ENCODE data around the gene WNT9A. TPM values are rescaled to one million over a fixed set of nuclear protein-coding genes. Genes with fewer than 3 reads are reported as not detected.

Gene WNT9A
- total and polyA plus RNA-seq, 2 donors from 2014 or later = 0.58 to 3.1 TPM

- Histone ChIP-seq H3K36me3 (ENCODE audit: control insufficient read depth in 2 of 3, insufficient read depth in 3 of 3, low read length in 3 of 3) (no peaks in the 10 kb centered on the region), H3K27me3 (ENCODE audit: control insufficient read depth, insufficient read depth, low read length) (no peaks in the 10 kb centered on the region), H3K9ac (ENCODE audit: low read length in 3 of 3) (no peak overlapping the region), H3K9me3 (ENCODE audit: control insufficient read depth in 2 of 3, insufficient read depth in 1 of 3, low read length in 3 of 3) (no peaks in the 10 kb centered on the region), H3K27ac (ENCODE audit: low read depth in 2 of 2, low read length in 2 of 2) (no peak overlapping the region), H3K4me1 (ENCODE audit: control insufficient read depth in 2 of 3, insufficient read depth in 2 of 3, low read depth in 1 of 3, low read length in 3 of 3) (peaks cover 0 to 2% (median 0%) of the 10 kb centered on the region in 3 donors), H3K4me3 (ENCODE audit: low read length in 3 of 3) (no peak overlapping the region)
- intact Hi-C loops (cut with DNase I) = no loop called here
- DNase-seq (peak in 3 of 5 donors; percentile 5 to 59 (median 42)), FAIRE-seq (no peak)
- TF ChIP-seq CTCF (IDR thresholded peaks at IDR 0.05; ENCODE audit: borderline replicate concordance, extremely low read depth, insufficient read depth) = no peak
Observed at GRCh38 chr1:227890451-227891222, 57.1 kb downstream of the WNT9A start.

GRCh38 chr1:227889863-227890405 is 57.8 kb downstream of the WNT9A start:
- Histone ChIP-seq H3K27me3 (ENCODE audit: control insufficient read depth, insufficient read depth, low read length) (no peaks in the 10 kb centered on the region), H3K9ac (ENCODE audit: low read length in 3 of 3) (no peak overlapping the region), H3K4me1 (ENCODE audit: control insufficient read depth in 2 of 3, insufficient read depth in 2 of 3, low read depth in 1 of 3, low read length in 3 of 3) (peaks cover 0 to 2% (median 0%) of the 10 kb centered on the region in 3 donors), H3K9me3 (ENCODE audit: control insufficient read depth in 2 of 3, insufficient read depth in 1 of 3, low read length in 3 of 3) (no peaks in the 10 kb centered on the region), H3K27ac (ENCODE audit: low read depth in 2 of 2, low read length in 2 of 2) (no peak overlapping the region), H3K4me3 (ENCODE audit: low read length in 3 of 3) (no peak overlapping the region), H3K36me3 (ENCODE audit: control insufficient read depth in 2 of 3, insufficient read depth in 3 of 3, low read length in 3 of 3) (no peaks in the 10 kb centered on the region)
- DNase-seq (peak in 2 of 5 donors; percentile 32 to 42), FAIRE-seq (no peak)
- intact Hi-C loops (cut with DNase I) = no loop called here
- no peak for TF ChIP-seq CTCF (IDR thresholded peaks at IDR 0.05; ENCODE audit: borderline replicate concordance, extremely low read depth, insufficient read depth)

GRCh38 chr1:227889047-227889862 is 58.5 kb downstream of the WNT9A start:
- peaks cover 0 to 2% (median 0%) of the 10 kb centered on the region in 3 donors for H3K4me1 ChIP-seq (ENCODE audit: control insufficient read depth in 2 of 3, insufficient read depth in 2 of 3, low read depth in 1 of 3, low read length in 3 of 3)
- no peaks in the 10 kb centered on the region for H3K9me3 ChIP-seq (ENCODE audit: control insufficient read depth in 2 of 3, insufficient read depth in 1 of 3, low read length in 3 of 3)
- no peak for FAIRE-seq
- H3K9ac ChIP-seq (ENCODE audit: low read length in 3 of 3) = no peak overlapping the region
- no peaks in the 10 kb centered on the region for H3K36me3 ChIP-seq (ENCODE audit: control insufficient read depth in 2 of 3, insufficient read depth in 3 of 3, low read length in 3 of 3)
- H3K27ac ChIP-seq (ENCODE audit: low read depth in 2 of 2, low read length in 2 of 2) = no peak overlapping the region
- intact Hi-C loops (cut with DNase I) = no loop called here
- H3K4me3 ChIP-seq (ENCODE audit: low read length in 3 of 3) = no peak overlapping the region
- TF ChIP-seq CTCF (IDR thresholded peaks at IDR 0.05; ENCODE audit: borderline replicate concordance, extremely low read depth, insufficient read depth) = no peak
- H3K27me3 ChIP-seq (ENCODE audit: control insufficient read depth, insufficient read depth, low read length) = no peaks in the 10 kb centered on the region
- DNase-seq = peak in 3 of 5 donors; percentile 8 to 70 (median 67)

All from kidney (tissue), 14 donors.